Panc1 (cell line): ENCODE data around the gene HHLA2.

ENCODE experiments used
- POLR2AphosphoS5 ChIP-seq: IDR thresholded peaks from 2 replicates; pipeline ENCODE4 v1.6.1; 2012; ENCODE audit warnings: mild to moderate bottlenecking, low read depth, low read length, moderate library complexity
- TF ChIP-seq, protein P1 (sequence below): fragments of 450-650 bp; IDR thresholded peaks from 2 replicates; pipeline ENCODE4 v1.5.1; 2017; ENCODE audit warnings: mild to moderate bottlenecking
- TF ChIP-seq, protein P2 (sequence below), 2 experiments: IDR thresholded peaks; 2 replicates each; pipeline ENCODE4 v1.6.1; 2011 to 2012; ENCODE audit warnings: low read depth in 2 of 2, control low read depth in 1 of 2, low read length in 1 of 2, mild to moderate bottlenecking in 1 of 2, moderate library complexity in 1 of 2; ENCODE audit not compliant: insufficient read depth in 1 of 2

DNA sequence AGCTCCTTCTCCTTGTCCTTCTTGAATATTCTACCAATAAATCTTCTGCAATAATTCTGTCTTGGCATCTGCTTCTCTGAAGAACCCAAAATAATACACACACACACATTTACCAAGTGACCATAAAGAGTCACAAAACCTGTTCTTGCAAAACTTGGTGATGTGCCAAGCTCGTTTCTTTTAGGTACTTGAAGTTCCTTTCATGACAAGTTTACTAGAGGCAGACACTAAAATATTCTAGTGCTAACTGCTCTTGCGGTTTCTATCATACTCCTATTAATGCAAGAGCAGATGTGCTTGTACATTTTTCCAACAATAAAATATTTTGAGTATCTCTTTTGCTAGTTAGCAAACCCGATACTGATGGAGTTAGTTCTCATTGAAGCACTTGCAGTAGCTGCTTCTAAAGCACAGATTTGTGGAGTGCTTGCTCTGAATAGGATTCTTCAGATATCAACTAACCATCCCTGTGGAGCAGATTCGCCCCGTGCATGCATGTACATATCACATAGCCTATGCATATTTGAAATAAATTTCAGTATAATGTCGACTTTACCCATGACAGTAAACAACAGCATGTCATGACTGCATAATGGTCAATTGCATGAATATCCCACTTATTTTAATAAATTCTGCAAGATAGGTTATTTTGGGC, 23.2 kb downstream of the HHLA2 start:
- TF ChIP-seq, protein P1, sequence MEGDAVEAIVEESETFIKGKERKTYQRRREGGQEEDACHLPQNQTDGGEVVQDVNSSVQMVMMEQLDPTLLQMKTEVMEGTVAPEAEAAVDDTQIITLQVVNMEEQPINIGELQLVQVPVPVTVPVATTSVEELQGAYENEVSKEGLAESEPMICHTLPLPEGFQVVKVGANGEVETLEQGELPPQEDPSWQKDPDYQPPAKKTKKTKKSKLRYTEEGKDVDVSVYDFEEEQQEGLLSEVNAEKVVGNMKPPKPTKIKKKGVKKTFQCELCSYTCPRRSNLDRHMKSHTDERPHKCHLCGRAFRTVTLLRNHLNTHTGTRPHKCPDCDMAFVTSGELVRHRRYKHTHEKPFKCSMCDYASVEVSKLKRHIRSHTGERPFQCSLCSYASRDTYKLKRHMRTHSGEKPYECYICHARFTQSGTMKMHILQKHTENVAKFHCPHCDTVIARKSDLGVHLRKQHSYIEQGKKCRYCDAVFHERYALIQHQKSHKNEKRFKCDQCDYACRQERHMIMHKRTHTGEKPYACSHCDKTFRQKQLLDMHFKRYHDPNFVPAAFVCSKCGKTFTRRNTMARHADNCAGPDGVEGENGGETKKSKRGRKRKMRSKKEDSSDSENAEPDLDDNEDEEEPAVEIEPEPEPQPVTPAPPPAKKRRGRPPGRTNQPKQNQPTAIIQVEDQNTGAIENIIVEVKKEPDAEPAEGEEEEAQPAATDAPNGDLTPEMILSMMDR: no peak
- TF ChIP-seq, protein P2, sequence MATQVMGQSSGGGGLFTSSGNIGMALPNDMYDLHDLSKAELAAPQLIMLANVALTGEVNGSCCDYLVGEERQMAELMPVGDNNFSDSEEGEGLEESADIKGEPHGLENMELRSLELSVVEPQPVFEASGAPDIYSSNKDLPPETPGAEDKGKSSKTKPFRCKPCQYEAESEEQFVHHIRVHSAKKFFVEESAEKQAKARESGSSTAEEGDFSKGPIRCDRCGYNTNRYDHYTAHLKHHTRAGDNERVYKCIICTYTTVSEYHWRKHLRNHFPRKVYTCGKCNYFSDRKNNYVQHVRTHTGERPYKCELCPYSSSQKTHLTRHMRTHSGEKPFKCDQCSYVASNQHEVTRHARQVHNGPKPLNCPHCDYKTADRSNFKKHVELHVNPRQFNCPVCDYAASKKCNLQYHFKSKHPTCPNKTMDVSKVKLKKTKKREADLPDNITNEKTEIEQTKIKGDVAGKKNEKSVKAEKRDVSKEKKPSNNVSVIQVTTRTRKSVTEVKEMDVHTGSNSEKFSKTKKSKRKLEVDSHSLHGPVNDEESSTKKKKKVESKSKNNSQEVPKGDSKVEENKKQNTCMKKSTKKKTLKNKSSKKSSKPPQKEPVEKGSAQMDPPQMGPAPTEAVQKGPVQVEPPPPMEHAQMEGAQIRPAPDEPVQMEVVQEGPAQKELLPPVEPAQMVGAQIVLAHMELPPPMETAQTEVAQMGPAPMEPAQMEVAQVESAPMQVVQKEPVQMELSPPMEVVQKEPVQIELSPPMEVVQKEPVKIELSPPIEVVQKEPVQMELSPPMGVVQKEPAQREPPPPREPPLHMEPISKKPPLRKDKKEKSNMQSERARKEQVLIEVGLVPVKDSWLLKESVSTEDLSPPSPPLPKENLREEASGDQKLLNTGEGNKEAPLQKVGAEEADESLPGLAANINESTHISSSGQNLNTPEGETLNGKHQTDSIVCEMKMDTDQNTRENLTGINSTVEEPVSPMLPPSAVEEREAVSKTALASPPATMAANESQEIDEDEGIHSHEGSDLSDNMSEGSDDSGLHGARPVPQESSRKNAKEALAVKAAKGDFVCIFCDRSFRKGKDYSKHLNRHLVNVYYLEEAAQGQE (IDR thresholded peaks at IDR 0.05; ENCODE audit: insufficient read depth in 1 of 2, low read depth in 2 of 2, low read length in 1 of 2): no peak
- no peak for TF ChIP-seq POLR2AphosphoS5
